HCT116 (cell line): Measurements from ENCODE around the gene PRPF8. TPM values are rescaled to one million over a fixed set of nuclear protein-coding genes. Genes with fewer than 3 reads are reported as not detected.
A peak's percentile ranks its signal among the peaks of the same experiment; 100 is the strongest.
"Not testable (repeated sequence)": the region's sequence is repeated elsewhere in the genome, so short reads cannot be mapped to it uniquely, and the experiment has no call there.

Experiments
- ATAC-seq: fragments of 200-7000 bp; cut with Tn5 transposase; 2 replicates; pipeline ENCODE4 v1.9.1; 2020; ENCODE audit warnings: mild to moderate bottlenecking, moderate library complexity
- BruUV-seq: library from RNA; stranded (reverse); fragments of 400-500 nt; replicated peaks from 2 replicates; lab custom pipeline; 2021; lab: Mats Ljungman, UMichigan
- CTCF ChIA-PET: fragments of 300-600 bp; sonication (Branson Sonifier 250); formaldehyde crosslinking; loops from one replicate; lab custom pipeline; 2021; ENCODE audit warnings: antibody characterized with exemption; lab: Charles Lee
- POLR2A ChIA-PET: fragments of 300-600, 350-600 bp; sonication (Branson Sonifier 250); formaldehyde crosslinking; loops from one replicate; lab custom pipeline; 2021; ENCODE audit warnings: antibody characterized with exemption; lab: Charles Lee
- RAD21 ChIA-PET, 2 experiments: fragments of 300-600 bp; sonication (Branson Sonifier 250); formaldehyde crosslinking; loops; one replicate each; lab custom pipeline; 2023; ENCODE audit warnings: low total read pairs in 2 of 2; ENCODE audit not compliant: uncharacterized antibody in 2 of 2, unreplicated experiment in 2 of 2, low non-redundant PET in 1 of 2; lab: Charles Lee
- DNase-seq: peaks from one replicate; pipeline ENCODE4 v3.0.0-alpha.2; 2010; ENCODE audit warnings: low read depth, low spot score
- H2AFZ ChIP-seq: fragments of 200-600 bp; shearing (Covaris generic), sonication (generic); 2 replicates; pipeline ENCODE4 v1.6.1; 2017; ENCODE audit warnings: low read depth, mixed run types, mixed read lengths, antibody characterized with exemption, low read length; ENCODE audit not compliant: poor library complexity, severe bottlenecking
- H3K27ac ChIP-seq: 2 replicates; pipeline ENCODE4 v1.5.1; 2012; ENCODE audit warnings: low read depth, low read length
- H3K27me3 ChIP-seq: fragments of 200-600 bp; sonication (generic); 2 replicates; pipeline ENCODE4 v1.6.1; 2016; ENCODE audit warnings: mixed run types, low read length, mixed read lengths; ENCODE audit not compliant: insufficient read depth
- H3K36me3 ChIP-seq, 2 experiments: fragments of 200-500 bp in 1 of 2; fragments of 200-600 bp in 1 of 2; sonication (Bioruptor generic) in 1 of 2; sonication (generic) in 1 of 2; 2 replicates each; pipeline versions ENCODE4 v1.5.1 to v1.6.1; 2014 to 2016; ENCODE audit warnings: low read length in 2 of 2, inconsistent platforms in 1 of 2, mixed read lengths in 1 of 2, mixed run types in 1 of 2; ENCODE audit not compliant: insufficient read depth in 2 of 2, control insufficient read depth in 1 of 2
- H3K4me1 ChIP-seq, 2 experiments: fragments of 200-600 bp in 1 of 2; sonication (generic) in 1 of 2; 2 replicates each; pipeline versions ENCODE4 v1.5.1 to v1.6.1; 2012 to 2017; ENCODE audit warnings: low read length in 2 of 2, inconsistent platforms in 1 of 2, mild to moderate bottlenecking in 1 of 2, mixed read lengths in 1 of 2, mixed run types in 1 of 2, moderate library complexity in 1 of 2; ENCODE audit not compliant: insufficient read depth in 2 of 2, control insufficient read depth in 1 of 2
- H3K4me2 ChIP-seq: fragments of 200-600 bp; sonication (generic); 2 replicates; pipeline ENCODE4 v1.6.1; 2017; ENCODE audit warnings: mixed run types, low read length, mixed read lengths
- H3K4me3 ChIP-seq, 2 experiments: fragments of 200-600 bp in 1 of 2; sonication (generic) in 1 of 2; replicated peaks in 1 of 2; 2 replicates each; pipeline ENCODE4 v1.5.1; 2011 to 2016; ENCODE audit warnings: low read length in 2 of 2, control low read depth in 1 of 2, low read depth in 1 of 2, mild to moderate bottlenecking in 1 of 2, mixed read lengths in 1 of 2, mixed run types in 1 of 2
- H3K79me2 ChIP-seq: fragments of 200-600 bp; sonication (generic); 2 replicates; pipeline ENCODE4 v1.6.1; 2017; ENCODE audit warnings: mild to moderate bottlenecking, mixed run types, low read length, moderate library complexity, mixed read lengths; ENCODE audit not compliant: insufficient read depth
- H3K9ac ChIP-seq: fragments of 200-600 bp; sonication (generic); 2 replicates; pipeline ENCODE4 v1.6.1; 2016; ENCODE audit warnings: low read length, mixed read lengths
- H3K9me2 ChIP-seq: fragments of 200-600 bp; sonication (generic), shearing (Covaris generic); 2 replicates; pipeline ENCODE4 v1.6.1; 2017; ENCODE audit warnings: mixed run types, mild to moderate bottlenecking, moderate library complexity; ENCODE audit not compliant: insufficient read depth
- H3K9me3 ChIP-seq, 2 experiments: fragments of 200-500 bp in 1 of 2; fragments of 200-600 bp in 1 of 2; sonication (Bioruptor generic) in 1 of 2; sonication (generic) in 1 of 2; 2 replicates each; pipeline ENCODE4 v1.6.1; 2014 to 2017; ENCODE audit warnings: low read length in 2 of 2, mixed read lengths in 2 of 2, inconsistent platforms in 1 of 2, low read depth in 1 of 2, mild to moderate bottlenecking in 1 of 2, mixed run types in 1 of 2, moderate library complexity in 1 of 2; ENCODE audit not compliant: control insufficient read depth in 1 of 2, insufficient read depth in 1 of 2
- H4K20me1 ChIP-seq: fragments of 200-600 bp; sonication (generic), shearing (Covaris generic); 2 replicates; pipeline ENCODE4 v1.6.1; 2017; ENCODE audit warnings: mixed run types, mild to moderate bottlenecking, moderate library complexity; ENCODE audit not compliant: insufficient read depth
- EGR1 ChIP-seq: IDR thresholded peaks from 2 replicates; pipeline ENCODE4 v1.6.1; 2012; ENCODE audit warnings: low read depth
- EZH2phosphoT487 ChIP-seq: fragments of 200-600 bp; IDR thresholded peaks from 2 replicates; pipeline ENCODE4 v1.6.1; 2018; ENCODE audit warnings: antibody characterized with exemption, borderline replicate concordance
- ZFX ChIP-seq: fragments of 450-650 bp; IDR thresholded peaks from 2 replicates; pipeline ENCODE4 v1.6.1; 2017
- intact Hi-C: fragments of 100-400 bp; cut with micrococcal nuclease; formaldehyde crosslinking; loops from 2 replicates; pipeline ENCODE4 v1.10.0; 2022
- total RNA-seq: library from RNA; stranded (reverse); gene quantifications from one replicate; pipeline ENCODE4 v1.2.1, GENCODE V29; 2021; ENCODE audit not compliant: unreplicated experiment
- TF ChIP-seq, protein P1 (sequence below), 3 experiments: fragments of 200-600 bp in 1 of 3; sonication (generic) in 1 of 3; IDR thresholded peaks in 2 of 3; conservative IDR thresholded peaks in 1 of 3; 2 replicates each; pipeline ENCODE4 v1.5.1; 2012 to 2017; ENCODE audit warnings: low read depth in 2 of 3, low read length in 2 of 3, antibody characterized with exemption in 1 of 3, borderline replicate concordance in 1 of 3, control low read depth in 1 of 3, mild to moderate bottlenecking in 1 of 3, mixed read lengths in 1 of 3, mixed run types in 1 of 3, moderate library complexity in 1 of 3; ENCODE audit not compliant: insufficient read depth in 1 of 3
- TF ChIP-seq, protein P2 (sequence below): IDR thresholded peaks from 2 replicates; pipeline ENCODE4 v1.6.1; 2012

Gene PRPF8
- total RNA-seq, 1 experiment from 2014 or later, result 386 TPM

DNA sequence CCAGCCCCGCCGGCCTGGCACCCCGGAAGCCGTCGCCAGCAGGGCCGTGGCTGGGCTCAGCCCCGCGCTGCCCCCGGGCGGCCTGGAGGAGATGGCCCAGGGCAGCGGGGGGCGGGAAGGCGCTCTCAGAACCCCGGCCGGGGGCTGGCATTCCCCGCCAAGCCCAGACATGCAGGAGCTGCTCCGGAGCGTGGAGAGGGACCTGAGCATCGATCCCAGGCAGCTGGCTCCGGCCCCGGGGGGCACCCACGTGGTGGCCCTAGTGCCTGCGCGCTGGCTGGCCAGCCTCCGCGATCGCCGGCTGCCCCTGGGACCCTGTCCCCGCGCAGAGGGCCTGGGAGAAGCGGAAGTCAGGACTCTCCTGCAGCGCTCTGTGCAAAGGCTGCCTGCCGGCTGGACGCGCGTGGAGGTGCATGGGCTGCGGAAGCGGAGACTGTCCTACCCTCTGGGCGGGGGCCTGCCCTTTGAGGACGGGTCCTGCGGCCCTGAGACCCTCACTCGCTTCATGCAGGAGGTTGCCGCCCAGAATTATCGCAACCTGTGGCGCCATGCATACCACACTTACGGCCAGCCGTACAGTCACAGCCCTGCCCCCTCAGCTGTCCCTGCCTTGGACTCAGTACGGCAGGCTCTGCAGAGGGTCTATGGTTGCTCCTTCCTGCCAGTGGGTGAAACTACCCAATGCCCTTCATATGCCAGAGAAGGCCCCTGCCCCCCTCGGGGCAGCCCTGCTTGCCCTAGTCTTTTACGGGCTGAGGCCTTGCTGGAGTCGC, 40.4 kb upstream of the PRPF8 start:
- intact Hi-C loops, result loop anchor here (5.0 kb wide), 2 partner anchors 42 to 142 kb away; no protein-coding TSS in a partner anchor
- Histone ChIP-seq H3K79me2 (peaks cover 3% of the 10 kb centered on the region; the same call in 1 of the 2 replicates), H3K27ac (peak overlapping the region; percentile 75), H3K27me3 (no peaks in the 10 kb centered on the region), H2AFZ (no peak overlapping the region), H4K20me1 (no peaks in the 10 kb centered on the region), H3K9me3 (no peaks in the 10 kb centered on the region), H3K4me1 (peaks cover 22 to 46% of the 10 kb centered on the region in 2 experiments; a peak in 3 of 4 replicates), H3K36me3 (no peaks in the 10 kb centered on the region), H3K9me2 (no peaks in the 10 kb centered on the region), H3K4me2 (peak overlapping the region; percentile 93), H3K4me3 (peak overlapping the region; percentile 54 to 66), H3K9ac (peak overlapping the region; percentile 69)
- ATAC-seq (peak; percentile 72), DNase-seq (no peak)
- CTCF ChIA-PET, result no interaction called here
- no TSS peak for BruUV-seq
- POLR2A ChIA-PET, result no interaction called here
- RAD21 ChIA-PET, result no interaction called here
- TF ChIP-seq EGR1 (no peak), ZFX (peak; percentile 81; the same call in 1 of the 2 replicates)

DNA sequence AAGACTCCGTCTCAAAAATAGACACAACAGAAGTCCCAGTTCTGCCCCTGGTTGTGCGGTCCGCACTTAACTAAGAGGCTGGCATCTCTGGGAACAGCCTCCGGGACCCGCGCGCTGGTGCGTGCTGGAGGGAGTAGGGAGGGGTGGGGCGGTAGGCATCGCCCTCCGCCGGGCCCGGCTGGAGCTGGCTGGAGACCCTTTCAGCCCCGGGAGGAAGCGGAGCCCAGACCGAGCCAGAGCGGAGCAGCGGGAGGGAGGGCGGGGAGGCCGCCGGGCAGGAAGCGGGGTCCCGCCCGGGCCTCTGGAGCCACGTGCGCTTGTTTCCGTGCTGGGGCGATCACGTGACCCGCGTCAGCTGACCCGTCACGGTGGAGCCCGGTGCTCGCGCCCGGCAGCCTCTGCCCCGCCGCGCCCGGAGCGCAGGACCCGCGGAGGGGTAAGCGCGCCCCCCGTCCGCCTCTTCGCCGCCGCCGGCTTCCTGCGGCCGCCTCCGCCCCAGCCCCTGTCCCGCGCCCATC, 39.7 kb upstream of the PRPF8 start, which contains the start of gene WDR81:
TSS of gene WDR81 (plus strand) at position 354 of the 518 bp plus-strand sequence. CDS start 256 bp downstream, outside the sequence.
- Histone ChIP-seq H3K4me2 (peak within 1 kb of the TSS; percentile 93), H3K27ac (peak within 1 kb of the TSS; percentile 75)
- RAD21 ChIA-PET, result no interaction called here
- TF ChIP-seq, protein P1, sequence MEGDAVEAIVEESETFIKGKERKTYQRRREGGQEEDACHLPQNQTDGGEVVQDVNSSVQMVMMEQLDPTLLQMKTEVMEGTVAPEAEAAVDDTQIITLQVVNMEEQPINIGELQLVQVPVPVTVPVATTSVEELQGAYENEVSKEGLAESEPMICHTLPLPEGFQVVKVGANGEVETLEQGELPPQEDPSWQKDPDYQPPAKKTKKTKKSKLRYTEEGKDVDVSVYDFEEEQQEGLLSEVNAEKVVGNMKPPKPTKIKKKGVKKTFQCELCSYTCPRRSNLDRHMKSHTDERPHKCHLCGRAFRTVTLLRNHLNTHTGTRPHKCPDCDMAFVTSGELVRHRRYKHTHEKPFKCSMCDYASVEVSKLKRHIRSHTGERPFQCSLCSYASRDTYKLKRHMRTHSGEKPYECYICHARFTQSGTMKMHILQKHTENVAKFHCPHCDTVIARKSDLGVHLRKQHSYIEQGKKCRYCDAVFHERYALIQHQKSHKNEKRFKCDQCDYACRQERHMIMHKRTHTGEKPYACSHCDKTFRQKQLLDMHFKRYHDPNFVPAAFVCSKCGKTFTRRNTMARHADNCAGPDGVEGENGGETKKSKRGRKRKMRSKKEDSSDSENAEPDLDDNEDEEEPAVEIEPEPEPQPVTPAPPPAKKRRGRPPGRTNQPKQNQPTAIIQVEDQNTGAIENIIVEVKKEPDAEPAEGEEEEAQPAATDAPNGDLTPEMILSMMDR (IDR thresholded peaks at IDR 0.05 in 2 of 3, conservative IDR thresholded peaks at IDR 0.05 in 1 of 3; ENCODE audit: borderline replicate concordance in 1 of 3, insufficient read depth in 1 of 3, low read depth in 2 of 3, low read length in 2 of 3), result no peak
- TF ChIP-seq, protein P2, sequence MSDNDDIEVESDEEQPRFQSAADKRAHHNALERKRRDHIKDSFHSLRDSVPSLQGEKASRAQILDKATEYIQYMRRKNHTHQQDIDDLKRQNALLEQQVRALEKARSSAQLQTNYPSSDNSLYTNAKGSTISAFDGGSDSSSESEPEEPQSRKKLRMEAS, result peak; percentile 97
- TF ChIP-seq EZH2phosphoT487, result no peak
- TF ChIP-seq, all 23 proteins: peak for 1
- Histone ChIP-seq H4K20me1 (no peaks in the 10 kb centered on the region), H3K79me2 (peaks cover 3% of the 10 kb centered on the region; the same call in 1 of the 2 replicates), H3K27me3 (no peaks in the 10 kb centered on the region), H3K4me1 (peaks cover 22 to 47% of the 10 kb centered on the region in 2 experiments; a peak in 3 of 4 replicates), H2AFZ (no peak within 1 kb of the TSS), H3K9me3 (no peaks in the 10 kb centered on the region), H3K36me3 (no peaks in the 10 kb centered on the region), H3K4me3 (peak within 1 kb of the TSS; percentile 54 to 66), H3K9ac (peak within 1 kb of the TSS; percentile 69), H3K9me2 (no peaks in the 10 kb centered on the region)
- ATAC-seq (peak; percentile 72), DNase-seq (peak; percentile 48)
- intact Hi-C loops, result loop anchor here (5.0 kb wide), 2 partner anchors 43 to 143 kb away; no protein-coding TSS in a partner anchor
- no TSS peak for BruUV-seq
- ChIA-PET CTCF (no interaction called here), POLR2A (no interaction called here)

DNA sequence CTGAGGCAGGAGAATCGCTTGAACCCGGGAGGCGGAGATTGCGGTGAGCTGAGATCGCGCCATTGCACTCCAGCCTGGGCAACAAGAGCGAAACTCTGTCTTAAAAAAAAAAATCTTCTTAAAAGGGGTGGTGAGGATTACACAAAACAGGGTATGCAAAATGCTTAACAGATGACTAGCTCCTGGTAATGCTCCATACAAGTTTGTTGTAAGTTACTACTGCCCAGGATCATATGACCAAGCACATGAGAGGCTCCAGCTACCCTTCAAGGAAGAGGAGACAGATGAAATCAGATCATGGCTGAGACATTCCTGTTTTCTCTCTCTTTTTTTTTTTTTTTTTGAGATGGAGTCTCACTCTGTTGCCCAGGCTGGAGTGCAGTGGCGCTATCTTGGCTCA, 37.4 kb upstream of the PRPF8 start:
- POLR2A ChIA-PET, H3K9me2 ChIP-seq, H3K36me3 ChIP-seq, DNase-seq, H3K27me3 ChIP-seq, H3K4me2 ChIP-seq, H3K9ac ChIP-seq, H2AFZ ChIP-seq, BruUV-seq, H4K20me1 ChIP-seq, ATAC-seq, H3K4me3 ChIP-seq, H3K27ac ChIP-seq, H3K9me3 ChIP-seq, H3K79me2 ChIP-seq: not testable (repeated sequence)
- H3K4me1 ChIP-seq, result peaks cover 26 to 65% of the 10 kb centered on the region in 2 experiments; a peak in 3 of 4 replicates
- ChIA-PET RAD21 (interaction anchor here in 1 of 2 experiments (2.6 kb wide), 1 partner anchor 62 kb away, joined by 9 read pairs; no protein-coding TSS in a partner anchor), CTCF (interaction anchor here (1.7 to 4.8 kb wide), 4 partner anchors 62 to 160 kb away, joined by 6 to 39 read pairs (median 16); partner anchors contain the start of gene RILP)
- intact Hi-C loops, result loop anchor here (5.0 kb wide), 2 partner anchors 45 to 145 kb away; no protein-coding TSS in a partner anchor
